Lung (tissue), 12 donors: ENCODE measurements around the gene CASK. TPM values are rescaled to one million over a fixed set of nuclear protein-coding genes. Genes with fewer than 3 reads are reported as not detected.
A peak's percentile ranks its signal among the peaks of the same experiment; 100 is the strongest.

Experiments used
- ATAC-seq: fragments of 200-7000 bp; cut with Tn5 transposase; one replicate; pipeline ENCODE4 v1.9.1; 2020; ENCODE audit warnings: moderate number of reproducible peaks; ENCODE audit not compliant: insufficient read depth, low FRiP score
- DNase-seq, 3 donors: peaks; one replicate each; pipeline ENCODE4 v3.0.0-alpha.2; 2013 to 2017
- H3K27ac ChIP-seq, 2 donors: one replicate each; pipeline ENCODE4 v1.5.1; 2013; ENCODE audit warnings: mild to moderate bottlenecking in 2 of 2, moderate library complexity in 2 of 2, control low read depth in 1 of 2, inconsistent platforms in 1 of 2, low read depth in 1 of 2, low read length in 1 of 2
- H3K27me3 ChIP-seq, 3 donors: one replicate each; pipeline ENCODE4 v1.5.1; 2013; ENCODE audit warnings: low read length in 2 of 3; ENCODE audit not compliant: control insufficient read depth in 3 of 3, insufficient read depth in 3 of 3
- H3K36me3 ChIP-seq, 4 donors: one replicate each; pipeline ENCODE4 v1.5.1; 2013; ENCODE audit warnings: low read length in 4 of 4, mild to moderate bottlenecking in 1 of 4, moderate library complexity in 1 of 4; ENCODE audit not compliant: control insufficient read depth in 4 of 4, insufficient read depth in 4 of 4
- H3K4me1 ChIP-seq, 5 donors: one replicate each; pipeline ENCODE4 v1.5.1; 2013; ENCODE audit warnings: low read length in 5 of 5, mild to moderate bottlenecking in 2 of 5, moderate library complexity in 1 of 5; ENCODE audit not compliant: control insufficient read depth in 5 of 5, insufficient read depth in 5 of 5
- H3K4me3 ChIP-seq: one replicate; pipeline ENCODE4 v1.5.1; 2013; ENCODE audit warnings: mild to moderate bottlenecking, control low read depth, moderate library complexity
- H3K9ac ChIP-seq, 2 donors: one replicate each; pipeline ENCODE4 v1.5.1; 2013; ENCODE audit warnings: low read length in 2 of 2, control low read depth in 1 of 2; ENCODE audit not compliant: insufficient read depth in 1 of 2
- H3K9me3 ChIP-seq, 4 donors: one replicate each; pipeline ENCODE4 v1.5.1; 2013; ENCODE audit warnings: low read length in 3 of 4, mild to moderate bottlenecking in 1 of 4, moderate library complexity in 1 of 4; ENCODE audit not compliant: control insufficient read depth in 4 of 4, insufficient read depth in 3 of 4
- WGBS, 2 donors: extraction: QIAGEN DNeasy Blood & Tissue Kit; methylation state at CpG; one replicate each; pipeline ENCODE4 v1.1.7; 2013; 5-methylcytosine and 5-hydroxymethylcytosine counted together
- polyA plus RNA-seq, 2 donors: library from polyadenylated mRNA; stranded (reverse); fragments of 200-250 nt; gene quantifications; one replicate each; pipeline ENCODE4 v1.2.1, GENCODE V29; 2013
- total RNA-seq, 2 donors: library from RNA; depleted of rRNA in 1 of 2; stranded (reverse); fragments of >200 nt in 1 of 2; gene quantifications; one replicate each; pipeline ENCODE4 v1.2.1, GENCODE V29; 2014 to 2021
- TF ChIP-seq, protein P1 (sequence below): IDR thresholded peaks from 2 replicates; pipeline ENCODE4 v1.5.1; 2012; ENCODE audit warnings: mild to moderate bottlenecking; ENCODE audit errors: control extremely low read depth, extremely low read depth
- donor health status: control.
- donor health status: control.
- donor health status: Bipolar disorder and iron deficiency.
- donor health status: healthy.
- donor health status: DM: yes; HTN: yes; CAD: no.

The CASK gene
- total and polyA plus RNA-seq, 4 donors: 8.2 to 68.1 (median 30.6) TPM

DNA sequence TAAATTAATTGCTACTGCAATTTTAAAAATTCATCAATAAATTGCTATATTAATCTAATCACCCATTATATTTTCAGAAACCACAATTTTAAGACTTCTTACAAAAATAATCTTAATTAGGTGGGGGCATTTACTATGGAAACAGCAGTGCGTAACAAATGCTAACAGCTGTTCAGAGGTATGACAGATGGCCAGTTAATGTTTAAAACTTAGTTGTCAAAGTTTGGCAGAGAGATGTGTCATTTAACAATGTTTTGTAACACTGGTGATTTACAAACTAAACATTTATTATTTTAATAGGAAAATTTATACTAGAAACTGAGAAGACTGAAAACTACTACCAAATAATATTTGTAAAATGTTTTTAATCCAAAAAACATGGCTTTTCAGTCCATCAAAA, 319.8 kb downstream of the CASK start:
- peaks cover 0 to 31% (median 7%) of the 10 kb centered on the region in 3 donors for H3K27me3 ChIP-seq
- H3K4me3 ChIP-seq: no peak overlapping the region
- ATAC-seq (no peak), DNase-seq (peak in 1 of 3 donors; percentile 7)
- H3K27ac ChIP-seq: no peak overlapping the region
- H3K9ac ChIP-seq: no peak overlapping the region
- H3K4me1 ChIP-seq: no peaks in the 10 kb centered on the region
- no peaks in the 10 kb centered on the region for H3K9me3 ChIP-seq
- TF ChIP-seq, protein P1, sequence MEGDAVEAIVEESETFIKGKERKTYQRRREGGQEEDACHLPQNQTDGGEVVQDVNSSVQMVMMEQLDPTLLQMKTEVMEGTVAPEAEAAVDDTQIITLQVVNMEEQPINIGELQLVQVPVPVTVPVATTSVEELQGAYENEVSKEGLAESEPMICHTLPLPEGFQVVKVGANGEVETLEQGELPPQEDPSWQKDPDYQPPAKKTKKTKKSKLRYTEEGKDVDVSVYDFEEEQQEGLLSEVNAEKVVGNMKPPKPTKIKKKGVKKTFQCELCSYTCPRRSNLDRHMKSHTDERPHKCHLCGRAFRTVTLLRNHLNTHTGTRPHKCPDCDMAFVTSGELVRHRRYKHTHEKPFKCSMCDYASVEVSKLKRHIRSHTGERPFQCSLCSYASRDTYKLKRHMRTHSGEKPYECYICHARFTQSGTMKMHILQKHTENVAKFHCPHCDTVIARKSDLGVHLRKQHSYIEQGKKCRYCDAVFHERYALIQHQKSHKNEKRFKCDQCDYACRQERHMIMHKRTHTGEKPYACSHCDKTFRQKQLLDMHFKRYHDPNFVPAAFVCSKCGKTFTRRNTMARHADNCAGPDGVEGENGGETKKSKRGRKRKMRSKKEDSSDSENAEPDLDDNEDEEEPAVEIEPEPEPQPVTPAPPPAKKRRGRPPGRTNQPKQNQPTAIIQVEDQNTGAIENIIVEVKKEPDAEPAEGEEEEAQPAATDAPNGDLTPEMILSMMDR: no peak
- 79 to 89% methylated on average over 1 of the region's 1 CpG for whole genome bisulfite sequencing, 2 donors
- no peaks in the 10 kb centered on the region for H3K36me3 ChIP-seq

DNA sequence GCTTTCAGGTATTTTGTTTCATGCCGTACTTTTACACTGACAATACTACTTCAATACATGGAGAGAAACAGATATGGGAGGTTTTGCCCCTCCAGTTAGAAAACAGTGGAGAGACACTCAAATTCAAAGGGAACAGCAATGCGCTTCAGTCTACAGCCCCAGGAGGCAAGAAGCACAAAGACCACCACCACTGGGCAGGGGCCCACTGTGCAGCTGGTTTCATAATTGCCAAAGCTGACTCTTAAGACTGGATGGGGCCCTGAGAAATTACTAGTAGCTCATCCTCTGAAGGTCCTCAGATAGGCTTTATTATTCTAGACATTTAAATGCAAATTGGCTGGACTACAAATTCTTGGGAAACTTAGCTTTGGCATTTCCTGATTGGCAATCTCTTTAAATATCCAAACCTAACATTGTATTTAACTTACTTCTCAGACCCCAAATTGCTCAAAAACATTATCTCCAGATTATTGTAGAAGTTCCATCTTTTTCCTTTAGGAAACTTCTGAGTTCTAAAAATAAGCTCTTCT, 320.5 kb downstream of the CASK start:
- ATAC-seq (no peak), DNase-seq (peak in 1 of 3 donors; percentile 11)
- H3K9me3 ChIP-seq: no peaks in the 10 kb centered on the region
- H3K9ac ChIP-seq: no peak overlapping the region
- no peak overlapping the region for H3K4me3 ChIP-seq
- peaks cover 0 to 31% (median 9%) of the 10 kb centered on the region in 3 donors for H3K27me3 ChIP-seq
- no peaks in the 10 kb centered on the region for H3K4me1 ChIP-seq
- no peaks in the 10 kb centered on the region for H3K36me3 ChIP-seq
- 86 to 100% methylated on average over 2 of the region's 2 CpGs for WGBS, 2 donors
- H3K27ac ChIP-seq: no peak overlapping the region
- TF ChIP-seq, protein P1: no peak

DNA sequence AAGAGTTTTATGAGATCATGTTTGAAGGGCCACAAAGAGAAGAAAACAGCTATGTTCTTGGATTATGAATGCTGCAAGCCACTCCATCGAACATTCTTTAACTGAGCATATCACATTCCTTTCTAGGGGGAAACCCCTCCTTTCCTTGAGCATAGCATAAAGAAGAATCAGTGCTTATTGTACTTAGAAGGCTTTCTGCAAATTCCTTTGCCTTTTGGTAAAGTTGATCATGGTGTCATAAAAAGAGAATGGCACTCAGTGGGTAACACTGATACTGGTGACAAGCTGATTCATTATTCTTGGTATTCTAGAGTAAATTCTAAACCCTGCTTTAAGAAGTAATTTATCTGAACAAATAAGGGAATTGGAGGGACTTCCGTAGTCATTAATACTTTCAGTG, 323.1 kb downstream of the CASK start:
- peak in 2 of 3 donors; percentile 15 to 18 for DNase-seq
- Histone ChIP-seq H3K9me3 (no peaks in the 10 kb centered on the region), H3K4me3 (no peak overlapping the region), H3K36me3 (no peaks in the 10 kb centered on the region), H3K9ac (no peak overlapping the region), H3K4me1 (no peaks in the 10 kb centered on the region), H3K27ac (no peak overlapping the region), H3K27me3 (peaks cover 0 to 28% (median 9%) of the 10 kb centered on the region in 3 donors)
- ATAC-seq: no peak
- 75 to 83% methylated on average over 2 of the region's 2 CpGs for WGBS, 2 donors
- TF ChIP-seq, protein P1: no peak

DNA sequence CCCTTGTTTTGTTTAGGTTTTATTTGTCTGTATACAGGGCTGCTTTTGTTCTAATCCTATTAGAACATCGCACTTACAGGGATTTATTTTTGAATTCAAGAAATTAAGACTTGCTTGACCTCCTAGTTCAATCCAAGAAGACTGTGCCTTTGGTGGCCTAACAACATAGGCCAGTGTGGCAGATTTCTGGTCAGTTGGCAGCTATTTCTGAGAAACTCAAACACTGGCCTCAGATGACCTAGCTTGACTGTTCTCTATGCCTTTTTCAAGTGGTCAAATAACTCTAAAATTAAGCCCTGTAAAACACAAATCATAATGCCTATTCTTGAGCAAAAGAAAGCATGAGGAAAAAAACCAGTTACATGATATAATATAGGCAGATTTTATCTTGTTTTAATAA, 323.8 kb downstream of the CASK start:
- no peak overlapping the region for H3K4me3 ChIP-seq
- no peaks in the 10 kb centered on the region for H3K36me3 ChIP-seq
- H3K27me3 ChIP-seq: peaks cover 0 to 32% (median 10%) of the 10 kb centered on the region in 3 donors
- no peak for ATAC-seq
- no peak overlapping the region for H3K27ac ChIP-seq
- 86 to 100% methylated on average over 1 of the region's 1 CpG for WGBS, 2 donors
- TF ChIP-seq, protein P1: no peak
- H3K9ac ChIP-seq: no peak overlapping the region
- DNase-seq: no peak
- peaks cover 0 to under 1% (median 0%) of the 10 kb centered on the region in 5 donors for H3K4me1 ChIP-seq
- H3K9me3 ChIP-seq: peaks cover 0 to under 1% (median 0%) of the 10 kb centered on the region in 4 donors
